ENCODE data around the gene AKR1C4.

DNA sequence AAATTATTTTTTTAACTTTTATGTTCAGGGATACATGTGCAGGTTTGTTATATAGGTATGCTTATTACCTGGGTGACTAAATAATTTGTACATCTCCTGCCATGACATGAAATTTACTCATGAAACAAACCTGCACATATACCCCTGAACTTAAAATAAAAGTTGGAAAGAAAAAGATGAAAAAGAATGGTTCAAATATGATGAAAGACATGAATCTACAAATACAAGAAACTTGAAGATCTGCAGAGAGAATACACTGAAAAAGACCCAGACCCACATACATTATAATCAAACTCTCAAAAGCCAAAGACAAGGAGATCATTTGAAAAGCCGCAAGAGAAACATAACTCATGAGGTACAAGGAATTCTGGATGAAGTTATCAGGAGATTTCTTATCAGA lies 70.2 kb downstream of the AKR1C4 start:
- TF ChIP-seq, protein P1, sequence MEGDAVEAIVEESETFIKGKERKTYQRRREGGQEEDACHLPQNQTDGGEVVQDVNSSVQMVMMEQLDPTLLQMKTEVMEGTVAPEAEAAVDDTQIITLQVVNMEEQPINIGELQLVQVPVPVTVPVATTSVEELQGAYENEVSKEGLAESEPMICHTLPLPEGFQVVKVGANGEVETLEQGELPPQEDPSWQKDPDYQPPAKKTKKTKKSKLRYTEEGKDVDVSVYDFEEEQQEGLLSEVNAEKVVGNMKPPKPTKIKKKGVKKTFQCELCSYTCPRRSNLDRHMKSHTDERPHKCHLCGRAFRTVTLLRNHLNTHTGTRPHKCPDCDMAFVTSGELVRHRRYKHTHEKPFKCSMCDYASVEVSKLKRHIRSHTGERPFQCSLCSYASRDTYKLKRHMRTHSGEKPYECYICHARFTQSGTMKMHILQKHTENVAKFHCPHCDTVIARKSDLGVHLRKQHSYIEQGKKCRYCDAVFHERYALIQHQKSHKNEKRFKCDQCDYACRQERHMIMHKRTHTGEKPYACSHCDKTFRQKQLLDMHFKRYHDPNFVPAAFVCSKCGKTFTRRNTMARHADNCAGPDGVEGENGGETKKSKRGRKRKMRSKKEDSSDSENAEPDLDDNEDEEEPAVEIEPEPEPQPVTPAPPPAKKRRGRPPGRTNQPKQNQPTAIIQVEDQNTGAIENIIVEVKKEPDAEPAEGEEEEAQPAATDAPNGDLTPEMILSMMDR (IDR thresholded peaks at IDR 0.05; ENCODE audit: low read length), result no peak
- no peak for TF ChIP-seq EZH2 (IDR thresholded peaks at IDR 0.05; ENCODE audit: borderline replicate concordance, low read length)

Data from OCI-LY1 (cell line).